GM13977 (cell line): ENCODE results near the gene FARS2.

Source experiments
- DNase-seq: peaks from one replicate; pipeline ENCODE4 v3.0.0; 2012; ENCODE audit warnings: low spot score
- in situ Hi-C: fragments of 300-500 bp; cut with MboI; formaldehyde crosslinking; loops from one replicate; pipeline ENCODE4 v1.12.0; 2022; ENCODE audit warnings: low sequenced_read_pairs, low pct_unique_long_range_greater_than_20kb, mixed read lengths, inconsistent platforms; ENCODE audit not compliant: unreplicated experiment
- TF ChIP-seq, protein P1 (sequence below): IDR thresholded peaks from 2 replicates; pipeline ENCODE4 v1.5.1; 2012; ENCODE audit warnings: mild to moderate bottlenecking, control low read depth; ENCODE audit not compliant: insufficient read depth; ENCODE audit errors: extremely low read depth, missing control alignments

FARS2 gene

DNA sequence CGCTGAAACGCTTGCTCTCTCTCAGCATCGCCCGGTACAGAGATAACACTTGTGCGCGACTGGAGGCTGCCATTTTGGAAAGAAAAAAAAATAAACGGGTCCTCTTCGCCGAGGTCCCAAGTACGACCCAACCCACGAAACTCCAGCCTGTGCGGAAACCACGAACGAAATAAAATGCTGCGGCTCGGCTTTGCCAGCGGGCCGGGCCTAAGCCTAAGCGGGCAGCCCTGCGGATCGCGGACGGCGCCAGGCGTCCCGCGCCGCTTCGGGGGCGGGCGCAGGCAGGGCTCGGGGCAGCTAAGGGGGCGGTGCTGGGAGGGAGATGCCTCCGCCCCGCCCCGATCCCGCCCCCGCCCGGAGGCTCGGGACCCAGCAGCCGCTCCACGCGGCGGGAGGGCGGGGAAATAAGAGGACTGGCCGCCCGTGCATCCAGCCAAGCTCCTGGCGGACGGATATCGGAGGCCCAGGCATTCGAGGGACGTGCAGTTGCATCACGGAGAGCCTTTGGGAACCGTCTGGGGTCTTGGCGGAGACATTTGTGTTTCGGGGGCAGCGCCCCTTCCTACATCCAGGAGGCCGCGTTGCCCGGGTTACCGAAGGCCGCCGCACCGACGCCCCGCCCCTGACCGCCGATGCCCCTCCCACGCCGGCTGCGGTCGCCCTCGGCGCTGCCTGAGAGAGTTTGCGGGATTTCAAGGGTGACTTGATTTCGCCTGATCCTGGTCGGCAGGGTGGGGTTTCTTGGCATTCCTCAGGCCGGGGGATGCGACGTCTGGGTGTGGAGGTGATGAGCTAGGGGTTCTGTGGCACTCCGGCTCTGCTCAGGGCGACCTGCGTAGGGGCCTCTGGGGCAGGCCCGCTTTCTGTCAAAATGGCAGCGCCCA lies at the start of gene FARS2, which contains the start of gene LYRM4:
Gene FARS2, plus strand, starts transcription at position 853 of the 884 bp plus-strand sequence.
Gene LYRM4, minus strand, starts transcription at position 290 of the 884 bp plus-strand sequence. Its CDS starts 217 bp downstream, at position 73.
- TF ChIP-seq, protein P1, sequence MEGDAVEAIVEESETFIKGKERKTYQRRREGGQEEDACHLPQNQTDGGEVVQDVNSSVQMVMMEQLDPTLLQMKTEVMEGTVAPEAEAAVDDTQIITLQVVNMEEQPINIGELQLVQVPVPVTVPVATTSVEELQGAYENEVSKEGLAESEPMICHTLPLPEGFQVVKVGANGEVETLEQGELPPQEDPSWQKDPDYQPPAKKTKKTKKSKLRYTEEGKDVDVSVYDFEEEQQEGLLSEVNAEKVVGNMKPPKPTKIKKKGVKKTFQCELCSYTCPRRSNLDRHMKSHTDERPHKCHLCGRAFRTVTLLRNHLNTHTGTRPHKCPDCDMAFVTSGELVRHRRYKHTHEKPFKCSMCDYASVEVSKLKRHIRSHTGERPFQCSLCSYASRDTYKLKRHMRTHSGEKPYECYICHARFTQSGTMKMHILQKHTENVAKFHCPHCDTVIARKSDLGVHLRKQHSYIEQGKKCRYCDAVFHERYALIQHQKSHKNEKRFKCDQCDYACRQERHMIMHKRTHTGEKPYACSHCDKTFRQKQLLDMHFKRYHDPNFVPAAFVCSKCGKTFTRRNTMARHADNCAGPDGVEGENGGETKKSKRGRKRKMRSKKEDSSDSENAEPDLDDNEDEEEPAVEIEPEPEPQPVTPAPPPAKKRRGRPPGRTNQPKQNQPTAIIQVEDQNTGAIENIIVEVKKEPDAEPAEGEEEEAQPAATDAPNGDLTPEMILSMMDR, result peak; percentile 11
- in situ Hi-C loops, result no loop called here
- DNase-seq, result peak; percentile 91

DNA sequence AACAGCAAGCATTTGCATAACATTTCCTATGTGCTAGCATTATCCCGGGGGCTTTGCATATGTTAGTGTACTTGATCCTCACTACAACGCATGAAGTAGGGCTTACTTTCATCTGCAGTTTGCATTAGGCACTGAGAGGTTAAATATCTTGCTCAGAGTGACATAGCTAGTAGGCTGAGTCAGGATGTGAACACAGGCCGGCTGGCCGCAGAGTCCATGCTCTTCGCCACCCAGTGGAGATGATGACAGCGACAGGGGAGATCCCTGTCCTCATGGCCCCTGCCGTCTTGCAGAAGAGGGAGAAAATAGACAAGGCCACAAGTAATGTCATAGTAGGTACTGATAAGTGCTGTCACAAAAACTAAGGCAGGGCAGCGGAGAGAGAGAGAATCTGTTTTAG lies 47.5 kb upstream of the FARS2 start:
- DNase-seq, result no peak
- in situ Hi-C loops, result no loop called here
- TF ChIP-seq, protein P1, result no peak

GRCh38 chr6:5214570-5215052 lies 46.7 kb upstream of the FARS2 start:
- in situ Hi-C loops, result no loop called here
- DNase-seq, result no peak
- TF ChIP-seq, protein P1, result peak; percentile 82

- in situ Hi-C loops, result no loop called here
- TF ChIP-seq, protein P1, result no peak
- no peak for DNase-seq
These were observed 46.2 kb upstream of the FARS2 start for GRCh38 chr6:5215159-5215558.

DNA sequence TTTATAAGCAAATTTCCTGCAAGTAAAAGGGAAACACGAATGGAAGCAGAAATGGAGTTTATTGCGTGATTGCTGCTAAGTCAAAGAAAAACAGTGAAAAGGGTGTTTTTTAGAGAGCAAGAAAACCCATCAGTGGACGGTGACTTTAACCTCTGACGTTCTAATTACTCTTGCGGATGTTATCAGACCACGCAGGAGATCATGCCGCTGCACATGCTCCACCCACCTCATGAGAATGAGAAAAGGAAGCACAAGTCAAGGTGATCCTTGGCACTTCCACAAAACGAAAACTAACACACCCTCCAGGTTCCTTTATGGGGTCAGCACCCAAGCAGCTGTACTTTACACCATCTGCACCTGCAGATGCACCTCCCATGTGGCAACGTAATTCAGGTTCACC lies 45.5 kb upstream of the FARS2 start:
- in situ Hi-C loops, result no loop called here
- no peak for DNase-seq
- TF ChIP-seq, protein P1, result no peak

- TF ChIP-seq, protein P1, result no peak
- in situ Hi-C loops, result no loop called here
- no peak for DNase-seq
These were observed 44.0 kb upstream of the FARS2 start for GRCh38 chr6:5217356-5217755.
